ENCODE data around the gene MYMX.

DNA sequence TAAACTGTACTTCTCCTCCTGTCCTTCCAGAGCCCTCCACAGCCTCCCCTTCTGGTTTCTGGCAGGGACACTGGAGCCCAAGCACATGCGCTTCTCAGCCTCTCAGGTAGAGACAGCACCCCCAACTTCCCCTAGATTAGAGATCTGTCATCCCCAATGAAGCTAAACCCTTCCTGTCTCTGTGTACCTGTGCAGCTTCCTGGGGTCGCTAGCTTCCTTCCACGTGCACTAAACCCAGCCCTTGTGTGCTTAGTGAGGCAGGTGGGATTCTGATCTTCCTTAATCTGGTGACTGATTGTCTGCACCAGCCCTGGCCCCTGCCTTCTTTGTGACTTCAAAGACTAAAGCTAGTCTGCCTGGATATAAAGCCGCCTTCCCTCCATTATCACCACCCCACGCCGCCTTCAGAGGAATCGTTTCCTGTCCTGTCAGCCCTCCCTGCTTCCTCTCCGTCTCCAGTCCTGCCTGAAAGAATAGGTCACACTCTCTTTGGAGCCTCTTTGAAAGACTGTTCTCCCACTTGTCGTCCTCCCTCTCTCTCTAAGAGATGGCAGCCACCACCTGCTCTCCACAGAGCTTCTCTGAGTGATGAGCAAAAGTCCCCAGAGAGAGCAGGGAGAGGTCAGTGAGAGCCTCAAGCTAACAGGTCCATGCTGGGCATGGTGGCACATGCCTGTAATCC lies 30.6 kb upstream of the MYMX start:
- TF ChIP-seq POLR2A (IDR thresholded peaks at IDR 0.05) = no peak
- TF ChIP-seq, protein P1, sequence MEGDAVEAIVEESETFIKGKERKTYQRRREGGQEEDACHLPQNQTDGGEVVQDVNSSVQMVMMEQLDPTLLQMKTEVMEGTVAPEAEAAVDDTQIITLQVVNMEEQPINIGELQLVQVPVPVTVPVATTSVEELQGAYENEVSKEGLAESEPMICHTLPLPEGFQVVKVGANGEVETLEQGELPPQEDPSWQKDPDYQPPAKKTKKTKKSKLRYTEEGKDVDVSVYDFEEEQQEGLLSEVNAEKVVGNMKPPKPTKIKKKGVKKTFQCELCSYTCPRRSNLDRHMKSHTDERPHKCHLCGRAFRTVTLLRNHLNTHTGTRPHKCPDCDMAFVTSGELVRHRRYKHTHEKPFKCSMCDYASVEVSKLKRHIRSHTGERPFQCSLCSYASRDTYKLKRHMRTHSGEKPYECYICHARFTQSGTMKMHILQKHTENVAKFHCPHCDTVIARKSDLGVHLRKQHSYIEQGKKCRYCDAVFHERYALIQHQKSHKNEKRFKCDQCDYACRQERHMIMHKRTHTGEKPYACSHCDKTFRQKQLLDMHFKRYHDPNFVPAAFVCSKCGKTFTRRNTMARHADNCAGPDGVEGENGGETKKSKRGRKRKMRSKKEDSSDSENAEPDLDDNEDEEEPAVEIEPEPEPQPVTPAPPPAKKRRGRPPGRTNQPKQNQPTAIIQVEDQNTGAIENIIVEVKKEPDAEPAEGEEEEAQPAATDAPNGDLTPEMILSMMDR (IDR thresholded peaks at IDR 0.05) = no peak

All from tibial nerve (tissue), 3 donors.